B cell (primary cell): ENCODE data around the gene PTPN13.

Experiments used
- CTCF ChIP-seq: fragments of 200-600 bp; IDR thresholded peaks from one replicate; pipeline ENCODE4 v1.8.0; 2022; ENCODE audit warnings: antibody characterized with exemption, mild to moderate bottlenecking
- EZH2 ChIP-seq: IDR thresholded peaks from 2 replicates; pipeline ENCODE4 v1.6.1; 2012; ENCODE audit warnings: borderline replicate concordance, low read depth, mild to moderate bottlenecking, moderate library complexity, low read length; ENCODE audit not compliant: insufficient read depth, poor library complexity, severe bottlenecking

DNA sequence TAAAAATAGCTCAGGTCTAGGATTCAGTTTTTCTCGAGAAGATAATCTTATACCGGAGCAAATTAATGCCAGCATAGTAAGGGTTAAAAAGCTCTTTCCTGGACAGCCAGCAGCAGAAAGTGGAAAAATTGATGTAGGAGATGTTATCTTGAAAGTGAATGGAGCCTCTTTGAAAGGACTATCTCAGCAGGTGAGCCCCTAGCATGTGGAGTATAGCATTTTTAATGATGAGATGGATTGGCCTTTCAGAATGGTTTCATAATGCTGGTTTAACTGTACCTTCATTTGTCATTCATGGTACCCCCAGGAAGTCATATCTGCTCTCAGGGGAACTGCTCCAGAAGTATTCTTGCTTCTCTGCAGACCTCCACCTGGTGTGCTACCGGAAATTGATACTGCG, 175.7 kb downstream of the PTPN13 start:
- no peak for TF ChIP-seq CTCF
- no peak for TF ChIP-seq EZH2
